ENCODE data around the gene OBSL1.

Gene OBSL1

DNA sequence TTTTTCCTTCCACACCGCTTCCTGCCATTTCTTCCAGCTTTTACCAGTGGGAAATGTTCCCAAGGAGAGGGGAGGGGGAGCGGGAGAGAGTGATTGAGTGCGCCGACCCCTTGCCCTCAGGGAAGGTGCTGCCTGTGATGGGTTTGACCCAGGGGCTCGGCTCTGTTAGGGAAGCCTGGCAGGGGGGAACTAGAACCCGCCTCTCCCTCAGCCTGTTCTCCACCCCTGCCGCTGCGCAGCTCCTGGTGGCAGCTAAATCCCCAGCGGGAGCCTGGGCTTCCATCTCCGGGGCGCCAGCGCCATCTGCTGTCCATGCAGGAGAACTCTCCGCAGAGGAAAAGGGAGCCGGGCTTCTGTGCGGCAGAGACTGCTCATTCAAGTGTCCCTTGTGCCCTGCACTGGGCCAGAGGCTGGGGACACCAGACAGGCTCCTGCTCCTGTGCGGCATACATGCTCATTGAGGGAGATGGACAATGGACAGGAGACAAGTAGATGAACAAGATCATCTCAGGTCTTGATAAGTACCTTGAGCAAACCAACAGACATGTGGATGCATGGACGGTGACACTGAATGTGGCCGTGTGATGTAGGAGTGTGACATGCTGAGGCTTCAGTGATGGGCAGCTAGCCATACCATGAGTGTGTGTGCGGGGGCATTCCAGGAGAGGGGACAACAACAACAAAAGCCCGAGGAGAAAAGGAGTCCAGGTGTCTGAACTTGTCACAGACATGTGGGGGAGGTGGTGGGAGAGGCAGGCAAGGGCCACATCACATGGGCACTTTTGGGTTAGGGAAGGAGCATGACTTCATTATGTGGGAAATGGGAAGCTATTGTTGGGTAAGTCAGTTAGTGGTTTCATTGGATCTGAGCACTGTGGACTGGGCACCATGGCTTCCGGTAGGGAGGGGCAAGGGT, 41.0 kb downstream of the OBSL1 start:
- peak; percentile 95 for DNase-seq (ENCODE audit: low spot score)

DNA sequence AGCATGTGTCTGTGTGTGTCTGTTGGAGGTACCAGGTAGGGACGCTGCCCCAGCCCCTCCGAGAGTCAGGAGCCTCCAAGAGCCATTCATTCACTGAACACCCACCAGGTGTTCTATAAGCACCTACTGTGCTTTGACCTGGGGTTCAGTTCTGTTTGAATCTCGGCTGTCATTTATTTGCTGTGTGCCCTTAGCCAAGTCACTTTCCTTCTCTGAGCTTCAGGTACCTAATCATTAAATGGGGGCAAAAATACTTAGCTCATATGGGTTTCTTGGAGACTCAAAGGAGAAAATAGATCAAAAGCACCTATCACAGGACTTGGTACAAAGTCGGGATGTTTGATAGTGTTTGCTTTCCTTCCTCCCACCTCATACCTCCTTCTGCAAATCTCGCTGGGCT, 43.9 kb downstream of the OBSL1 start:
- DNase-seq (ENCODE audit: low spot score), result no peak

DNA sequence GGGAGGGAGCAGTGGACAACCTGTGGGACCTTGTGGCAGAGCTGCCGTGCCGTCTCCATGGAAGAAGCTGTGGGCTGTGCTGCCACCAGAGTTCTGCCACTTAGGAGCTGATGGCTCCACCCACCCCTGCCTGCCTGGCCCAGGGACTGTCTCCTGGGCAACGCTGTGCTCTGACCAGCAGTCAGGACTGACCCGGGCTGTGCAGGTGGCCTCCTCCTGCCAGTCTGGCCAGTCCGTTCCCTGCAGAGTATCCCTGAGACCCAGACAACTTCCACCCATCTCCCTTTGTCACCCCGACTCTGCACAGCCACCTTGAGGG, 44.3 kb downstream of the OBSL1 start:
- DNase-seq (ENCODE audit: low spot score), result no peak

DNA sequence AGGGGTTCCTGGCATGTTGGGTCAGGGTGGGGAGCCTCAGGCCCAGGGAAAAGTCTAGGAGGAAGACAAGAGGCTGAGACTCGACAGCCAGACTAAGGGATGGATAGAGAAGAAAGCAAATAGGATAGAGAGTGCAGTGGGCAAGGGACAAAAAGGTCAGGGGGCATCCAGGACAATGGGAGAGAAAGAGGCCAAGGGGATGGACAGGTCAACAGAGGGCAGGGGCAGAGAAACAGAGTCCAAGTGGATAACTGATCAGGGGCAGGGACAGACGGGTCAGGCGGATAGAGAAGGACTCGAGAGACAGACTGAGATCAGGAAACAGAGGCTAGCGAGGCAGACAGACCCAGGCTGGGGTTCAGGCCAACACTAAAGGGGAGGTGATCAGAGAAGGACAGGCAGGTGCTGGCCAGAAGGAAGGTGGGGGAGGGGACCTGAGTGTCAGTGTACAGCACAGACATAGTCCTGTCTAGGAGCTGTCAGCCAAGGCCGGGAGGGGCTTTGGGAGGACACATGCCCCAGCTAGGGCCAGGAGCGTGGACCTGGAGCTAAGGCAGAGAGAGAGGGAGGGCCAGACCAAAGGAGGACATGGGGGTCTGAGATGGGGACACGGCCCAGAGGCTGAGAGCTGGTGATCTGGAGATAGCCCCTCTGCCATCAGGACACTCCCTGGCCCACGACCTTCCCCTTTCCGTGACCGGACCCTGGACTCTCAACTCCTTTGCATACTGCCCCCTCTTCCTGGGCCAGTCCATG, 44.8 kb downstream of the OBSL1 start:
- DNase-seq (ENCODE audit: low spot score), result no peak

DNA sequence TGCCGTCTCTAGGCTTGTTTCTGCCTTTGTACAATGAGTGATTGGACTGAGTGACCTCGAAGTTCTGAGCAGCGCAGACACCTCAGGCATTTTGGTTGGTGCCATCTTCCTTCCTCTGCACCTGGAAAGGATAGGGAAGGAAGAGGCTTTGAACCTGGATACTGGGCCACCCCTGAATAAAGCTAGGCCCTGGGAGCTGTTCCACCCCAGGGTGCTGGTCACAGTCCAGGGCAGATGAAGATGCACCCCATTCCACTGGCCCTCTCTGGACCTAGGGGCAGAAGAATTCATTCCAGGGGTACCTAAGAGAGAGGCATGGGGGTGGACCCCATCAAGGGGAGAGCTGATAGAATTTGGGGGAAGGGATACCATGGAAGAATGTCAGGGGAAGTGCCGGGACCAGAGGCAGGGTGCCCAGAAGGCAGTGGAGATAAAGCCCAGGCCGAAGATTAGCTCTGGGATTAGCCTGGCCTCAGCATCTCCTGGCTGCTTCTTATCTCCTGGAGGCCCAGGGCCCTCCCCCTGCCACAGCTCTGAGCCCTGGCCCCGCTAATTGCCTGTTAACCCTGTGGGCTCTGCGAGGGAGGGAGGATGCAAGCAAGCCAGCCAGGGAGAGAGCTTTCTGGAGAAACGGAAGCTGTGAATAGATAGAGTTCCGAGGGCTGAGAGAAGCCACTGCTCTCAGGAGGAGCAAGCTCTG, 45.7 kb downstream of the OBSL1 start:
- DNase-seq (ENCODE audit: low spot score), result no peak

DNA sequence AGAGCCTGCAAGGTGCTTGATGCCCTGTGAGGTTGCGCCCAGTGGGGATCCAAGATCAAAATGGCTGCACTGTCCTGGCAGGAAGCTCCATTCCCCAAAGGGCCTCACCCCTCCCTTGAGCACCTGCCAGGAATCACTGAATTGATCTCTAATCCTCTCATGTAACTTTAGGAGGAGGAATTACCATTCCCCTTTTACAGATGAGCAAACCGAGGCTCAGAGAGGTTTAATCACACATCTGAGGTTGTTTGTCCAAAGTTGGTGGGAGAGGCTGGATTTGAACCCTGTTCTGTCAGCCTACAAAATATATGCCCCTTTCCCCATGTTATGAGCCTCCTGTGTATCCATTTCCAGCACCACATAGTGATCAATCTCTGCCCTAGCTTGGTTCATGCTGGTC, 46.5 kb downstream of the OBSL1 start:
- no peak for DNase-seq (ENCODE audit: low spot score)

DNA sequence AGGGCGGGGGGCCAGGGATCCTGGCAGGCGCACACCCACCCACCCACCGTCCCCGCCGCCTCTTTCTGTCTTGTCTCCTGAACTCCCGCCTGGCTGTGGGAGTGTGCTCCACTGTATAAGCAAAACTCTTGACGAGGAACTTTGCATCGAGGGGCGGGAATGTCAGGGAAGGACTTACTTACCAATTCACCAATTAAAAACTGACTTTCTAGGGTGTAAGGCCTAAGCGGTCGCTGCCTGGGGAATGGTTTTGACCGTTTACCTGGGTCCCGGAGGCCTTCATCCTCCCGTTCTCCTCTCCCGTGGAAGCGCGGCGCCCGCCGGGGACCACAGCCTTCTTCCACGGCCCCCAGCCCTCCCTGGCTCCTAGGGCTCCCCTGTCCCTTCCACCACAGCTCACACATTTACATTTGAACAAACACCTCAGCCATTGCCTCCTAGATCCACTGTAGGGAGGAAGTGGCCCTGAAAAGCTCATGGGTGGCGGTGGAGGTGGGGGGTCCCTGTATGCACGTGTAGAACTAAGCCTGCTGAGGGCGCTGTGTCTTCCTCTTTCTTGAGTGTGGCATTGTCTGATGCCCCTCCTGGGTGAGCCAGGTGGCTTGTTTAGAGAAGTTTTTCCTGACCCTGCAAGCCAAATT, 48.2 kb downstream of the OBSL1 start:
- DNase-seq (ENCODE audit: low spot score), result no peak

DNA sequence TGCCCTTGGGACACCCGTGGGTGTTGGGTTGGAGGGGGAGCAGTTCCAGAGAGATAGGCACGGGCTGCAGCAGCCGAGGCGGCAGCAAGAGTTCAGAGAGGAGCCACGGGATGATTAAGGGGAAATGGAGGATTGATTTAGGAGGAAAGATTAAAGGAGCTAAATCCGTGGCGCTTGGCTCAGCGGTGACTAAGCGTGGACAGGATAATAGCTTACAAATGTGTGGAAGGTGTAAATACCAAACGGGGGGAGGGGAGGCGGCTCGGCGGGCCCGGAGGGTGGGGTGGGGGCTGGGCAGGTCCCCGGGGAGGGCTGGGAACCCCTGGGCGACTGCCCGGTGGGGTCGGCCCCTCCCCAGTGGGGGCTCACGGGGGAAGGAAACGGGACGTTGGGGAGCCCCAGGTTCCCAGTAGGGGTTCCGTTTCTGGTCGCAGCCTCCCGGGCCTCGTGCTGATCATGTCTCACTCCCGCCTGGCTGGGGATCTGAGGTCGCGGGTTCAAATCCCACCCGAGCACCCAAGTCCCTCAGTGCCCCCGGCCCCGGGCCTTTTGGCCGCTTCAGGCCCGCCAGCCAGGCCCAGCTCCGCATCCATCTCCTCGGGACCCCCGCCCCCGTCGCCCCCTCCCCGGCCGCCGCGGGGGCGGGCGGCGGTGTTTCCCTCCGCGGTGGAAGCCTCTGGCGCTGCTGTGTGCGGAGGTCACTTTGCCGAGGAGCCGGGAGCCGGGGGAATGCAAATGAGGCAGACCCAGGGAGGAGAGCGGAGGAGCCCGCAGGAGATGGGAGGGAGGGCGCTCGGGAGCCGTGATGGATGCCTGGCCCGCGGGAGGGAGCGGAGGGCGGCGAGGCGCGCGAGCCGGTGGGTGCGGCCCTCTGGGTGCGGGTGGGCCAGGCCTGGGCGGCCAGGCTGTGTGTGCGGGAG, 49.0 kb downstream of the OBSL1 start:
- peak; percentile 76 for DNase-seq (ENCODE audit: low spot score)

DNA sequence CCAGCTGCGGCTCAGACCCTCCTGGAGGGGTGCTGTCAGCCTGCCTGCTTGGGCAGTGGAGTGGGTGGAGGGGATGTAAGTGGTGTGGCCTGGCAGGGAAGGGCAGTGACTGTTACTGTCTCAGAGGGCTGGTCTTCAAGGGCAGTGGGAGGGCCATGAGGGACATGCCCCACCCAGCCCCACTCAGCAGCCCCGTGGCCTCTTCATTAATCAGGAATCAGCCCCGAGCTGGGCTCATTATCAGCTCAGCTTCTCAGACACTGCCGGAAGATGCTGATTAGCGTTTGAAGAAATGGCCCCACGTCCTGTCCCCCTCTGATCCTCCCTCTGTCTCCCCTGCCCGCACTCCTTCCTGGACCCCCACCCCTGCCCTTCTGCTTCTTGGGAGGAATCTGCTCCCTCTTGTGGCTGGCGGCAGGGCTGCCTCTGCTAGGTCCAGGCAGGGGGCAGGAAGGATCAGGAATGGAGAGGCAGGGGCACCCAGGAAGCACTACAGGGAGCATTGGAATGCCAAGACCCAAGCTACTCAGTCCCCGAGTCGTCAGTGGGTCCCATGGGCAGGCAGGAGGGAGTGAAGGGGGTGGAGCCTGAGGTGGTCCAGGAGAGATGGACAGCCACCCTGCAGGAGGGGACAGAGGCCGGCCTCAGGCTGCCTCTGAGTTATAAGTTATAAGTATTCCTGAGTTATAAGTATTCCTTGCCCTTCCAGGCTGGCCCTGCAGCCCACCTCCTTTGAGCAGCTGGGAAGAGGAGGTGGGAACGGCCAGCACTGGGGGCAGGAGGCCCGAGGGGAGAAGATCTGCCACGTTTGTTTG, 50.1 kb downstream of the OBSL1 start:
- DNase-seq (ENCODE audit: low spot score), result peak; percentile 86

DNA sequence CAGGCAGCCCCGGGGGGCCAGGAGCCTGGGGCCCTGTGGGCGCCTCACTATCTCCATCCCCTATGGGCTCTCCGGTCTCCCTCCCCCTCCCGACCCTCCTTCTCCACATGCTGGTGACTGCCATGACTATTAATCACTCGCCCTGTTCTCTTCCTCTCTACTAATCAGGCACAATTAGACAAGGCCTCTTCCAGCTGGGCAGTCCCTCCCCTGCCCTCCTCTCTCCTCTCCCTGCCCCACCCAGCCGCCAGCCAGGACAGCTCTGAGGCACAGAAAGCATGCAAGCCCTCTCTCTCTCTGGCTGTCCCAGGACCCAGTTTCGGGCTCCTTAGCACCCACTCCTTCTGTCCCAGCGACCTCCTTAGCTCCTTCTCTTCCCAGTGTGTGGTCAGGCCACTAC, 51.3 kb downstream of the OBSL1 start:
- peak; percentile 39 for DNase-seq (ENCODE audit: low spot score)

DNA sequence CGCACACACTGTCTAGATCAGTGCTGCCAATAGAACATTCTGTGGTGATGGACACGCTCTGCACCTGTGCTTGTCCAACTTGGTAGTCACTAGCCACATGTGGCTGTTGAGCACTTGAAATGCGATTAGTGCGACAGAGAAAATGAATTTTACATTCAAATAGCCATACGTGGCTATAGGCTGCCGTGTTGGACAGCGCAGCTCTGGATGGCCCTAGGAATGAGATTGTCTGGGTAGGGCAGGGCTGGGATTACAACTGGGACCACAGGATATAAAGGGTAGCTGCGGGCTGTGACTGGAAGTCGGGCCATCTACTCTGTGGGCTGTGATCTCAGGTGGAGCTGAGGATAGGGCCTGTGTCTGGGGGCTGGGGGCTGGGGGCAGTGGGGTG, 51.8 kb downstream of the OBSL1 start:
- no peak for DNase-seq (ENCODE audit: low spot score)

DNA sequence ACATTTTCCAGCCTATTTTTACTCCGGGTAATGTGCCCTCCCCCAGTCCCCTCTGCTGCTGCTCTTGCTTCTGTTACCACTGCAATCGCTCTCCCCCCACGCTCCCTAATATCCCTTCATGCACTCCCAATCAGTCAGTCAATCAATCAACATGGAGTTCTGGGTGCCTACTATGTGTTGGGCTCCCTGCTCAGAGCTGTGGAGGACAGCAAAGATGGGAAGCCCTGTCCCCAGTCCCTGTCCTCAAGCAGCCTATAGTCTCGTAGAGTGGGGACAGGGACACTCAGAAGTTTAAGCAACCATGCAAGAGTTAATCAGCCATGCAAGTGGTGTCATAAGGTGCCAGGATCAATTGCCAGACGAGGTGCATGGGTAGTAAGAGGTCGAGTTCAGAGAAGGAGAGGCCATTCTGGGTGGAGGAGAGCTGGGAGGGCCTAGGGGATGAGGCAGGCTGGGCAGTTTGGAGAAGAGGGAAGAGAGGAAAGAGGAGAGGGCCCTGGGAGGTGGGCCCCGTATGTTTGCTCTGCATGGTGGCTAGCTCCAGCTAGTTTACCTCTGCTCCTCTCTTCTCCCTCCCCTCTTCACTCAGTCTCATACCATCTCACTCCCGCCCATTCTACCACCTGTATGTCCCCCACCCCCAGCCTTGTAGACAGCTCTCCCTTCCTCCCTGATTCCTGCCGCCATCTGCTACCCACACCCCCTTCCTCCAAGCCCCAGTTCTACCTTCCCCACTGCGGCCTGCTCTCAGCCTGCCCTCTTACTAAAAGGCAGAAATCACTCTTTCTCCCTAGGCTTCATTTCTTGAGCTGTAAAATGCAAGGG, 53.2 kb downstream of the OBSL1 start:
- no peak for DNase-seq (ENCODE audit: low spot score)

DNA sequence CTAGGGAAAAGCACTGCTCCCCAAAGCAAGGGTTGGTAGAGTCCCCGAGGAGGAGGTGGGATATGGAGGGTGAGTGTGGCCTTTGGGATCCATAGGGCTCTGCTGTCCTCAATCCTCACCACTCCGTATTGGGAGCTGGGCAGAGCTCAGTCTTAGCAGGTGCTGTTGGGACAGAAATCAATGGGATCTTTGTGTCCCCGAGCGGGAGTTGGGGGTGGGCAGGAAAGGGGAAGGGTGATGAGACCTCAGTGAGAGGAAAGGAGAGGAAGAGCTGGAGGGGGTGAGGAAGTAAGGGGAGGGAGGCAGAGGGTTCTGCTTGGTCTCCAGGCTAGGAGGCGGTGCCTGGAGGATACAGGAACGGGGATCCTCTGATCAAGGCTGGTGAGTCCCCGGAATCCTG, 54.5 kb downstream of the OBSL1 start:
- no peak for DNase-seq (ENCODE audit: low spot score)

DNA sequence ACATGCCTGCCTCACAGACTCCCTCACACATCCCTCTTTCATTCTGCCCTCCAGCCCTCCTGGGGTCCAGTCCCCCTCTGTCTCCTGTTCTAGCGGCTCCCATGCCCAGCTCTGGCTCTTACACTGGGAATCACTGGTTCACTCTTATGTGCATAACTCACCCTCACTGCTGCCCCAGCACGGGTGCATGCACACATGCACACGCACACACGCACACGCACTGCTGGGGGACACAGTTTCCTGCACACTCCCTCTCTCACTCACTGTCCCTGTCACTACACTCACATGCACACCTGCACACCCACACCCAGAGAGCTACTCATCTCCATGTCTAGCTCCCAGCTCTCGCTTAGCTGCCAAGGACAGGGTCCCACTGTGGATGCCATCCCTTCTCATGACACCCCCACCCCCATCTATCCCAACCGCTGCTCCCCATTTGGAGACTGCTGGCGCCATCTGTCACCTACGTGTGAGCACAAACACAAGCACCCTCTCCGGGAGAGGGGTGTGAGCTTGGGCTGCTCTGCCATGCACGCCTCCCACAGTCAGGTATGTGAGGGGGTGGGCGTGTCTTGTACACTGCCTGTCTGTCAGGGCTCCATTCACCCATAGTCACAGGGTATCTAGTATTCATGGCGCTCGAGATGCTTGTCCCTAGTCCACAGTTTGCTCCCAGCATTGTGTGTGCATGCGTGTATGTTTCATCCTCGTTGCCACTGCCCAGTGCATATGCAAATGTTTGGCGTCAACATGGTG, 55.3 kb downstream of the OBSL1 start:
- DNase-seq (ENCODE audit: low spot score), result no peak

DNA sequence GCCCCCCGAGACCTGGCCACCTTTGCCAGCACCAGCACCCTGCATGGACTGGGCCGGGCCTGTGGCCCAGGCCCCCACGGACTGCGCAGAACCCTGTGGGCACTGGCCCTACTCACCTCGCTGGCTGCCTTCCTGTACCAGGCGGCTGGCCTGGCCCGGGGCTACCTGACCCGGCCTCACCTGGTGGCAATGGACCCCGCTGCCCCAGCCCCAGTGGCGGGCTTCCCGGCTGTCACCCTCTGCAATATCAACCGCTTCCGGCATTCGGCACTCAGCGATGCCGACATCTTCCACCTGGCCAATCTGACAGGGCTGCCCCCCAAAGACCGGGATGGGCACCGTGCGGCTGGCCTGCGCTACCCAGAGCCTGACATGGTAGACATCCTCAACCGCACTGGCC, 56.5 kb downstream of the OBSL1 start:
- no peak for DNase-seq (ENCODE audit: low spot score)

DNA sequence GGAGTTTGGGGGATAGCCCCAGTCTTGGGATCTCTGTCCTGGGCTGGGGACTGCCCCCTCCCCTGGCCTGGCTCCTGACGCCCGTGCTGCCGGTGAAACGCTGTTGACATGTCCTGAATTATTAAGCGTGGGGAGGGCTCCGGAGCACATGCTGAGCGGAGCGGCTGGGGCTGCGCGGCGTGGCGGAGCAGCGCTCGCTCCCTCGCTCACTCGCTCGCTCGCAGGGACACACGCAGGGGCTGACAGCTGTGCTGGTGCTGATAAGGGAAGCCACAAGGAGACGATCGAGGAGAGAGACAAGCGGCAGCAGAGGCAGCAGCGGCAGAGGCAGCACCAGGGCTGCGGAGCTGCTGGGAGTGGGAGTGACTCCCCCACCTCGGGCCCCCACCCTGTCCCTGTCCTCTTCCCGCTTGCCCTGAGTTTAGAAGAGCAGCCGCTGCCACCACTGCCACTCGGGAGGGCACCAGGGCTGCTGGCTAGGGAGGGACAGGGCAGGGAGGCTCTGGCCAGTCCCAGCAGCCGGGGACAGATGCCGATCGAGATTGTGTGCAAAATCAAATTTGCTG, 57.1 kb downstream of the OBSL1 start, which contains the start of gene ASIC4:
TSS of gene ASIC4 (plus strand) at position 287 of the 566 bp plus-strand sequence. CDS start at position 530, 243 bp downstream.
- peak; percentile 39 for DNase-seq (ENCODE audit: low spot score)

DNA sequence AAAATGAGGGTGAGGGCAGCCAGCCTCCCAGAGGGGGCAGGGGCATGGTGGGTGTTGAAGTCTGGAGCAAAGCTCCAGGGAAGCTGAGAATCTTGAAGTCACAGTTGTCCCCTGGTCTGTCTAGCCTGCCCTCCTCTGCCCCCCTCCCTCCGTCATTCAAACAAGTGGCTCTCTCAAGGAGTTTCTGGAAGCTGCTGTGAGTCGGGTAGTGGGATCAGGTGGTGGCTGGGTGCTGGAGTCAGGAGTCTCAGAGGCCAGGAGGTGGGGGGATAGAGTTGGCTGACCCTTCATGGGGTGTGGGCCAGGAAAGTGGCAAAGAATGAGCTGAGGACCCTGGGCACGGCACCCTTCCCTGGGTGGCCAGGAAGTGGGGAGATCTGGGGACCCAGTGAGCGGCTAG, 57.6 kb downstream of the OBSL1 start:
- no peak for DNase-seq (ENCODE audit: low spot score)

DNA sequence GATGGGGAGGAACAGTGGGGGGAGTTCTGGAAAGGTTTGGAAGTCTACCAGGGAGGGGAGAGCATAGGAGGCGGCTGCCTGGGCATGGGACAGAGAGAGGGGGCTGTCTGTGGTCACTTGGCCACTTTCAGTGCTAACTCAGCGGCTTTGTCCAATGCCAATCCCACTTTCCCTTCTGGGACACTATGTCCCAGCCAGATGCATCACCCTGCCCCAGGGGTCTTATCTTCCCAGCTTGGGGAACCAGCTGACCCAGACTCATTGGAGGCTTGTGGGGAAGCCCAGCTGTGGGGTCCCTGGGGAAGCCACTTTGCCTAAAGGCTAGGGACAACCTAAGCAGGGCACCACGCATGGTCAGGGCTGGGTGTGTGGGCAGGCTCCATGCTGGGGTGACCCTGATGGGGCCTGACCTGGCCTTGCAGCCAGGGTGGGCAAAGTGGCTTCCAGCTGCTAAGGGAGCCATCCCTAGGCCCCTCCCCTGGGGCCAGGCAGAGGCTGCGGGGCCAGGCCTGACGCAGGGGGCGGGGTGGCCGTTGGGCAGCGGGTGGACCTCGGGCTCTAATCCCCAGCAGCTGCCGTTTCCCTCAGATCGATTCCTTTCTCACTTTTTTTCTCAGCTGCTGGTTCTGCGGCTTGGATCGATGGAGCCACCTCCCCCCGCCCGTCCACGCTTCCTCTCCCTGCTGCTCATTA, 58.7 kb downstream of the OBSL1 start:
- no peak for DNase-seq (ENCODE audit: low spot score)
